IMR-90 (cell line): ENCODE results near the gene MAG. TPM values are rescaled to one million over a fixed set of nuclear protein-coding genes. Genes with fewer than 3 reads are reported as not detected.

Experiments used
- ATAC-seq: fragments of 200-7000 bp; cut with Tn5 transposase; 2 replicates; pipeline ENCODE4 v1.9.1; 2020; ENCODE audit warnings: low read depth, mild to moderate bottlenecking, moderate library complexity
- BruUV-seq: library from RNA; stranded (reverse); fragments of 400-500 nt; replicated peaks from 2 replicates; lab custom pipeline; 2021; lab: Mats Ljungman, UMichigan
- CTCF ChIA-PET: fragments of 300-600 bp; formaldehyde crosslinking; extraction: SDS; loops from one replicate; lab custom pipeline; 2021; ENCODE audit warnings: antibody characterized with exemption; lab: Yijun Ruan, JAX
- POLR2A ChIA-PET: fragments of 300-600 bp; sonication (Branson Sonifier 250); formaldehyde crosslinking; loops from one replicate; lab custom pipeline; 2022; ENCODE audit warnings: antibody characterized with exemption; ENCODE audit not compliant: unreplicated experiment; lab: Charles Lee
- DNase-seq: peaks from one replicate; pipeline ENCODE4 v3.0.0; 2013
- H2AFZ ChIP-seq: replicated peaks from 2 replicates; pipeline ENCODE3; 2013; ENCODE audit warnings: low read length, mild to moderate bottlenecking; ENCODE audit not compliant: poor library complexity
- H2AK5ac ChIP-seq: 2 replicates; pipeline ENCODE4 v1.6.1; 2013; ENCODE audit warnings: low read depth, low read length, inconsistent platforms
- H2AK9ac ChIP-seq: replicated peaks from 2 replicates; pipeline ENCODE3; 2013; ENCODE audit warnings: mild to moderate bottlenecking, low read depth, low read length, moderate library complexity; ENCODE audit not compliant: poor library complexity
- H2BK120ac ChIP-seq: 2 replicates; pipeline ENCODE4 v1.6.1; 2013; ENCODE audit warnings: low read depth, low read length, inconsistent platforms
- H2BK15ac ChIP-seq: 3 replicates; pipeline ENCODE4 v1.6.1; 2013; ENCODE audit warnings: low read depth, low read length, inconsistent platforms
- H2BK20ac ChIP-seq: 2 replicates; pipeline ENCODE4 v1.6.1; 2013; ENCODE audit warnings: low read depth, mild to moderate bottlenecking, inconsistent platforms, low read length, moderate library complexity
- H2BK5ac ChIP-seq: 2 replicates; pipeline ENCODE4 v1.6.1; 2013; ENCODE audit warnings: mild to moderate bottlenecking, low read depth, low read length, inconsistent platforms; ENCODE audit not compliant: poor library complexity, severe bottlenecking
- H3K14ac ChIP-seq: replicated peaks from 2 replicates; pipeline ENCODE4 v1.6.1; 2013; ENCODE audit warnings: low read depth, low read length, inconsistent platforms
- H3K18ac ChIP-seq: 2 replicates; pipeline ENCODE4 v1.6.1; 2013; ENCODE audit warnings: low read depth, low read length, control low read depth
- H3K23ac ChIP-seq: 2 replicates; pipeline ENCODE4 v1.6.1; 2013; ENCODE audit warnings: low read depth, low read length, inconsistent platforms
- H3K27ac ChIP-seq: 2 replicates; pipeline ENCODE4 v1.5.1; 2013; ENCODE audit warnings: mild to moderate bottlenecking, control low read depth, low read length; ENCODE audit not compliant: insufficient read depth
- H3K27me3 ChIP-seq: 2 replicates; pipeline ENCODE4 v1.6.1; 2013; ENCODE audit warnings: low read length; ENCODE audit not compliant: control insufficient read depth, insufficient read depth
- H3K36me3 ChIP-seq: 2 replicates; pipeline ENCODE4 v1.6.1; 2013; ENCODE audit warnings: low read length, mixed read lengths; ENCODE audit not compliant: control insufficient read depth, insufficient read depth
- H3K4ac ChIP-seq: 2 replicates; pipeline ENCODE4 v1.6.1; 2013; ENCODE audit warnings: low read depth, low read length, inconsistent platforms
- H3K4me1 ChIP-seq: 2 replicates; pipeline ENCODE4 v1.6.1; 2013; ENCODE audit warnings: low read length, mixed read lengths; ENCODE audit not compliant: control insufficient read depth, insufficient read depth
- H3K4me2 ChIP-seq: 2 replicates; pipeline ENCODE4 v1.6.1; 2013; ENCODE audit warnings: low read depth, mild to moderate bottlenecking, control low read depth, low read length, moderate library complexity
- H3K4me3 ChIP-seq: 2 replicates; pipeline ENCODE4 v1.5.1; 2013; ENCODE audit warnings: low read depth, mild to moderate bottlenecking, control low read depth, low read length, moderate library complexity; ENCODE audit not compliant: insufficient read depth
- H3K56ac ChIP-seq: 2 replicates; pipeline ENCODE4 v1.6.1; 2013; ENCODE audit warnings: low read length, inconsistent platforms; ENCODE audit not compliant: insufficient read depth; ENCODE audit errors: extremely low read depth
- H3K79me1 ChIP-seq, 2 experiments: 2 replicates each; pipeline ENCODE4 v1.6.1; 2013; ENCODE audit warnings: low read length in 2 of 2, inconsistent platforms in 1 of 2, low read depth in 1 of 2
- H3K9ac ChIP-seq: 2 replicates; pipeline ENCODE4 v1.6.1; 2013; ENCODE audit warnings: low read depth, low read length, control low read depth
- H3K9me1 ChIP-seq: 2 replicates; pipeline ENCODE4 v1.6.1; 2013; ENCODE audit warnings: low read length, inconsistent platforms; ENCODE audit not compliant: insufficient read depth
- H3K9me3 ChIP-seq: 2 replicates; pipeline ENCODE4 v1.6.1; 2013; ENCODE audit warnings: low read length; ENCODE audit not compliant: control insufficient read depth, insufficient read depth
- H4K20me1 ChIP-seq: 2 replicates; pipeline ENCODE4 v1.6.1; 2013; ENCODE audit warnings: low read length, inconsistent platforms; ENCODE audit not compliant: insufficient read depth
- H4K5ac ChIP-seq: 2 replicates; pipeline ENCODE4 v1.6.1; 2013; ENCODE audit warnings: mild to moderate bottlenecking, low read depth, low read length, control low read depth
- H4K8ac ChIP-seq, 2 experiments: 2 replicates each; pipeline ENCODE4 v1.6.1; 2013; ENCODE audit warnings: low read depth in 2 of 2, low read length in 2 of 2, control low read depth in 1 of 2, inconsistent platforms in 1 of 2
- H4K91ac ChIP-seq: 2 replicates; pipeline ENCODE4 v1.6.1; 2013; ENCODE audit warnings: low read depth, low read length, inconsistent platforms; ENCODE audit not compliant: insufficient read depth
- CEBPB ChIP-seq: IDR thresholded peaks from 2 replicates; pipeline ENCODE4 v1.6.1; 2012; ENCODE audit warnings: low read depth, low read length, improper control_type of control experiment
- RAD21 ChIP-seq: IDR thresholded peaks from 2 replicates; pipeline ENCODE4 v1.6.1; 2012; ENCODE audit warnings: low read length, improper control_type of control experiment
- SMC3 ChIP-seq: fragments of 150-350 bp; IDR thresholded peaks from 2 replicates; pipeline ENCODE4 v1.6.1; 2016; ENCODE audit warnings: low read depth, mild to moderate bottlenecking, antibody characterized with exemption, low read length, moderate library complexity
- WGBS, 2 experiments: methylation state at CpG; one replicate each; pipeline versions ENCODE4 v1.1.5 to v1.1.7; 2013; ENCODE audit warnings: missing lambda C conversion rate in 2 of 2; ENCODE audit not compliant: insufficient read length in 1 of 2; ENCODE audit errors: extremely low coverage in 2 of 2; 5-methylcytosine and 5-hydroxymethylcytosine counted together
- dilution Hi-C: fragments of 300-500 bp; cut with HindIII; formaldehyde crosslinking; loops from one replicate; pipeline ENCODE4 v1.14.3; 2018; ENCODE audit warnings: low sequenced_read_pairs; ENCODE audit not compliant: unreplicated experiment
- in situ Hi-C: fragments of 300-500 bp; cut with MboI; formaldehyde crosslinking; loops from 3 replicates; pipeline ENCODE4 v1.14.3; 2019; ENCODE audit warnings: low sequenced_read_pairs, inconsistent platforms, mixed read lengths
- intact Hi-C: fragments of 100-400 bp; cut with micrococcal nuclease; formaldehyde crosslinking; loops from 2 replicates; pipeline ENCODE4 v1.10.0; 2022
- polyA plus RNA-seq, 3 experiments: library from polyadenylated mRNA; depleted of rRNA; stranded (reverse); fragments of >200 nt; gene quantifications; 2 replicates each; pipeline ENCODE4 v1.2.3, GENCODE V29; 2012; ENCODE audit warnings: low replicate concordance in 1 of 3
- total RNA-seq: library from RNA; depleted of rRNA; stranded (reverse); fragments of >200 nt; gene quantifications from 2 replicates; pipeline ENCODE4 v1.2.3, GENCODE V29; 2012
- TF ChIP-seq, protein P1 (sequence below): conservative IDR thresholded peaks from 2 replicates; pipeline ENCODE4 v1.5.1; 2012; ENCODE audit warnings: mild to moderate bottlenecking, low read depth, low read length, improper control_type of control experiment

MAG gene
- total and polyA plus RNA-seq, 2 of the 4 experiments (the other 2 are of a cell fraction), result not detected

DNA sequence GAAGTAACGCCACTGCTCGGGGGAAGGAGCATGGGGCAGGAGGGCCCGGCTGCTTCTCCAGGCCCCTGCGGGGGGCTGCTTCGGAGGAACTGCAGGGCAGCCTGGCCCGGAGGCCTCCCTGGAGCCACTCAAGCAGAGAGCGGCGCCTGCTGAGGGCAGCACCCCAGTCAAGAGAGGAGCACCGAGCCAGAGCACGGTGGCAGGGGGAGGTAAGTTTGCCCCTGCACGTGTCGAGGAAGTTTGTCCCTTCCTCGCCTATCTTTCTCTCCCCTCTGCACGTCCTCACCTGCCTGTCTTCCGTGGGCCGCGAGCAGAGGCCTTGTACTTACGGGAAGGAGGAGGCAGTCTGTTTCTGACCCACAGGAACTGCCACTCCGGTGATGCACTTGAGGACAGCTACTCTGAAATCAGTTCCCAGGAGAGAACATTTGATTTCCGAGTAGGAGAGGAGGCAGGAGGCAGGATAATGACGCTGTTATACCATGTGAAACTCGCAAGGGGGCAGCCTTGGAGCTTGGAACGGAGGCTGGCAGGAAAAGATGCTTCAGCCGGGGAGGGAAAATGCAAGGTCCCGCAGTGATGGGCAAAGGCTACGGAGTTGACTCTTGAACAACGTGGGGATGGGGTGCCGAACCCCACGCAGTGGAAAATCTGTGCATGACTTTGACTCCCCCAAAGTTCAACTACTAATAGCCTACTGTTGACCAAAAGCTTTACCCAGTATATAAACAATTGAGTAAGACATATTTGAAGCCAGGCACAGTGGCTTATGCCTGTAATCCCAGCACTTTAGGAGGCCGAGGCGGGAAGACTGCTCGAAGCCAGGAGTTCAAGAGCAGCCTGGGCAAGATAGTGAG is 60.7 kb downstream of the MAG start:
- Histone ChIP-seq H2BK120ac (no peak overlapping the region), H3K27me3 (peaks cover 12% of the 10 kb centered on the region), H3K9ac (no peak overlapping the region), H4K5ac (no peak overlapping the region), H3K56ac (no peak overlapping the region), H3K18ac (no peak overlapping the region), H3K36me3 (no peaks in the 10 kb centered on the region), H2BK15ac (no peak overlapping the region), H3K9me3 (no peaks in the 10 kb centered on the region), H3K4me1 (no peaks in the 10 kb centered on the region), H3K4me2 (no peak overlapping the region), H3K79me1 (no peaks in the 10 kb centered on the region), H2AK9ac (no peak overlapping the region), H3K9me1 (no peaks in the 10 kb centered on the region), H3K14ac (no peak overlapping the region), H3K23ac (no peak overlapping the region), H2AFZ (peak overlapping the region; percentile 69), H3K4me3 (no peak overlapping the region), H4K91ac (no peak overlapping the region), H2BK5ac (no peak overlapping the region), H2AK5ac (no peak overlapping the region), H4K20me1 (no peaks in the 10 kb centered on the region), H2BK20ac (no peak overlapping the region), H3K4ac (no peak overlapping the region), H3K27ac (no peak overlapping the region), H4K8ac (no peak overlapping the region)
- CTCF ChIA-PET, result interaction anchor here (0.6 to 2.1 kb wide), 8 partner anchors 11 to 731 kb away, joined by 3 to 14 read pairs (median 6); no protein-coding TSS in a partner anchor
- in situ Hi-C loops (no loop called here), intact Hi-C loops (loop anchor here (1.0 to 10.0 kb wide), 4 partner anchors 112 to 276 kb away; partner anchors contain the start of genes RBM42 and TMEM147), dilution Hi-C loops (no loop called here)
- ATAC-seq (peak; percentile 98), DNase-seq (peak; percentile 64)
- no TSS peak for BruUV-seq
- TF ChIP-seq SMC3 (peak; percentile 88), RAD21 (peak; percentile 90), CEBPB (no peak)
- TF ChIP-seq, protein P1, sequence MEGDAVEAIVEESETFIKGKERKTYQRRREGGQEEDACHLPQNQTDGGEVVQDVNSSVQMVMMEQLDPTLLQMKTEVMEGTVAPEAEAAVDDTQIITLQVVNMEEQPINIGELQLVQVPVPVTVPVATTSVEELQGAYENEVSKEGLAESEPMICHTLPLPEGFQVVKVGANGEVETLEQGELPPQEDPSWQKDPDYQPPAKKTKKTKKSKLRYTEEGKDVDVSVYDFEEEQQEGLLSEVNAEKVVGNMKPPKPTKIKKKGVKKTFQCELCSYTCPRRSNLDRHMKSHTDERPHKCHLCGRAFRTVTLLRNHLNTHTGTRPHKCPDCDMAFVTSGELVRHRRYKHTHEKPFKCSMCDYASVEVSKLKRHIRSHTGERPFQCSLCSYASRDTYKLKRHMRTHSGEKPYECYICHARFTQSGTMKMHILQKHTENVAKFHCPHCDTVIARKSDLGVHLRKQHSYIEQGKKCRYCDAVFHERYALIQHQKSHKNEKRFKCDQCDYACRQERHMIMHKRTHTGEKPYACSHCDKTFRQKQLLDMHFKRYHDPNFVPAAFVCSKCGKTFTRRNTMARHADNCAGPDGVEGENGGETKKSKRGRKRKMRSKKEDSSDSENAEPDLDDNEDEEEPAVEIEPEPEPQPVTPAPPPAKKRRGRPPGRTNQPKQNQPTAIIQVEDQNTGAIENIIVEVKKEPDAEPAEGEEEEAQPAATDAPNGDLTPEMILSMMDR, result peak; percentile 88
- WGBS, 2 experiments, result 65% methylated on average over 2 of the region's 32 CpGs; no CpG with 5 or more reads in 1 of the 2 experiments
- POLR2A ChIA-PET, result no interaction called here
